H1 (cell line): Measurements from ENCODE around the gene NAV2. TPM values are rescaled to one million over a fixed set of nuclear protein-coding genes. Genes with fewer than 3 reads are reported as not detected.

Source experiments
- CHD7 ChIP-seq: fragments of 300-600 bp; sonication (generic); IDR thresholded peaks from 2 replicates; pipeline ENCODE4 v1.7.1; 2012; ENCODE audit warnings: low read length, moderate library complexity, mild to moderate bottlenecking, inconsistent platforms; ENCODE audit not compliant: insufficient replicate concordance
- CTBP2 ChIP-seq: IDR thresholded peaks from 2 replicates; pipeline ENCODE4 v1.7.0; 2011; ENCODE audit warnings: borderline replicate concordance, mild to moderate bottlenecking, moderate library complexity, mixed read lengths, low read length; ENCODE audit not compliant: insufficient read depth, insufficient read length
- EGR1 ChIP-seq: IDR thresholded peaks from 2 replicates; pipeline ENCODE4 v1.6.1; 2011; ENCODE audit warnings: low read depth, low read length, borderline replicate concordance
- EZH2 ChIP-seq: fragments of 200-600 bp; sonication (generic); IDR thresholded peaks from 2 replicates; pipeline ENCODE4 v1.7.1; 2012; ENCODE audit warnings: low read depth, mild to moderate bottlenecking, moderate library complexity, low read length, inconsistent platforms; ENCODE audit not compliant: severe bottlenecking
- HDAC6 ChIP-seq: IDR thresholded peaks from one replicate; pipeline ENCODE4 v1.7.1; 2012; ENCODE audit warnings: low read depth, mild to moderate bottlenecking, inconsistent platforms, low read length, moderate library complexity
- POLR2AphosphoS5 ChIP-seq: IDR thresholded peaks from 2 replicates; pipeline ENCODE4 v1.6.1; 2011; ENCODE audit warnings: low read depth, low read length
- SAP30 ChIP-seq: fragments of 300-600 bp; sonication (generic); IDR thresholded peaks from 2 replicates; pipeline ENCODE4 v1.7.1; 2012; ENCODE audit warnings: low read length, moderate library complexity, mild to moderate bottlenecking, inconsistent platforms; ENCODE audit not compliant: insufficient read depth, insufficient replicate concordance
- SIN3A ChIP-seq, 2 experiments: IDR thresholded peaks in 1 of 2; conservative IDR thresholded peaks in 1 of 2; 2 replicates each; pipeline ENCODE4 v1.6.1; 2011 to 2012; ENCODE audit warnings: low read length in 2 of 2, improper control_type of control experiment in 1 of 2, low read depth in 1 of 2, mild to moderate bottlenecking in 1 of 2
- TCF12 ChIP-seq: IDR thresholded peaks from 2 replicates; pipeline ENCODE4 v1.6.1; 2011; ENCODE audit warnings: low read depth, mild to moderate bottlenecking, low read length
- ZNF274 ChIP-seq: IDR thresholded peaks from 2 replicates; pipeline ENCODE4 v1.7.0; 2012; ENCODE audit warnings: low read length, borderline replicate concordance; ENCODE audit errors: extremely low read depth
- polyA plus RNA-seq, 7 experiments: library from polyadenylated mRNA; depleted of rRNA in 3 of 7; stranded (reverse) in 5 of 7; unstranded in 2 of 7; fragments of >200 nt in 5 of 7; fragments of 200-250 nt in 2 of 7; gene quantifications; 1 replicate in 5 of 7; 2 replicates in 1 of 7; 4 replicates in 1 of 7; pipeline versions ENCODE4 v1.2.1 to v1.2.3, GENCODE V29; 2011 to 2013; ENCODE audit warnings: missing spikeins in 2 of 7, mixed read lengths in 2 of 7
- total RNA-seq: library from RNA; stranded (reverse); fragmentation: NEBNext Ultra II Directional; extraction: Animal tissue kit (Norgen Biotek cat#: 25700); gene quantifications from 2 replicates; pipeline ENCODE4 v1.2.1, GENCODE V29; 2021

NAV2 gene
- total and polyA plus RNA-seq, 2 of the 8 experiments (the other 6 are each of a cell fraction or from before 2014, with no cell fraction given), result 35.6 to 73.6 TPM

GRCh38 chr11:19805376-19805775, 92.7 kb downstream of the NAV2 start (continued):
- TF ChIP-seq CHD7 (no peak), HDAC6 (no peak), POLR2AphosphoS5 (no peak), ZNF274 (no peak), EZH2 (no peak), EGR1 (no peak), SIN3A (conservative IDR thresholded peaks at IDR 0.05 in 1 of 2, IDR thresholded peaks at IDR 0.05 in 1 of 2; ENCODE audit: low read depth in 1 of 2, low read length in 2 of 2) (no peak), TCF12 (no peak), SAP30 (no peak), CTBP2 (no peak)
